MM.1S (cell line): Measurements from ENCODE around the gene SUGP2.

Experiments
- CTCF ChIP-seq: fragments of 300-600 bp; sonication (generic); IDR thresholded peaks from 2 replicates; pipeline ENCODE4 v1.5.1; 2016; ENCODE audit warnings: antibody characterized with exemption, low read length, mixed read lengths
- EZH2 ChIP-seq: fragments of 300-600 bp; sonication (generic); optimal IDR thresholded peaks from 2 replicates; pipeline ENCODE3; 2017; ENCODE audit warnings: low read depth, mild to moderate bottlenecking, antibody characterized with exemption, low read length, mixed read lengths

- TF ChIP-seq EZH2 (no peak), CTCF (no peak)
Measured at GRCh38 chr19:19054939-19055440, 21.7 kb upstream of the SUGP2 start.
